Naive thymus-derived CD8-positive, alpha-beta T cell (primary cell): ENCODE measurements around the gene MRPL34. TPM values are rescaled to one million over a fixed set of nuclear protein-coding genes. Genes with fewer than 3 reads are reported as not detected.

Experiments
- ATAC-seq, 2 donors: fragments of 150-1000 bp; cut with Tn5 transposase in 1 of 2; sonication (Bioruptor Pico), chemical (Tn5 transposase) in 1 of 2; 1 replicate in 1 of 2; 2 replicates in 1 of 2; pipeline ENCODE4 v1.10.0; 2021; ENCODE audit warnings: mild to moderate bottlenecking in 2 of 2, moderate library complexity in 2 of 2
- POLR2A ChIA-PET: fragments of 350-600 bp; sonication (Branson Sonifier 250); formaldehyde crosslinking; loops from one replicate; lab custom pipeline; 2021; ENCODE audit warnings: antibody characterized with exemption; lab: Charles Lee
- DNase-seq, 10 donors: peaks; one replicate each; pipeline versions ENCODE4 v3.0.0 to v3.0.0-alpha.2; 2020 to 2022
- H3K27ac Mint-ChIP-seq, 10 donors: one replicate each; pipeline ENCODE4 v1.8.0; 2020 to 2022; ENCODE audit warnings: mild to moderate bottlenecking in 10 of 10, mixed read lengths in 10 of 10, moderate library complexity in 4 of 10, inconsistent platforms in 1 of 10
- H3K27me3 Mint-ChIP-seq, 5 donors: one replicate each; pipeline ENCODE4 v1.8.0; 2021 to 2022; ENCODE audit warnings: mixed read lengths in 5 of 5
- H3K36me3 Mint-ChIP-seq, 3 donors: one replicate each; pipeline ENCODE4 v1.8.0; 2020 to 2022; ENCODE audit warnings: mixed read lengths in 3 of 3, mild to moderate bottlenecking in 2 of 3, inconsistent platforms in 1 of 3
- H3K4me1 Mint-ChIP-seq, 4 donors: one replicate each; pipeline ENCODE4 v1.8.0; 2021 to 2022; ENCODE audit warnings: mixed read lengths in 4 of 4
- H3K4me3 Mint-ChIP-seq, 10 donors: one replicate each; pipeline ENCODE4 v1.8.0; 2020 to 2022; ENCODE audit warnings: mild to moderate bottlenecking in 10 of 10, mixed read lengths in 10 of 10, moderate library complexity in 6 of 10, inconsistent platforms in 1 of 10
- H3K9me3 Mint-ChIP-seq, 9 donors: one replicate each; pipeline ENCODE4 v1.8.0; 2020 to 2022; ENCODE audit warnings: mixed read lengths in 9 of 9, mild to moderate bottlenecking in 3 of 9, inconsistent platforms in 1 of 9, moderate library complexity in 1 of 9
- polyA plus RNA-seq, 3 donors: library from polyadenylated mRNA; unstranded; fragments of 300-500 nt; fragmentation: Illumina TruSeq; gene quantifications; one replicate each; pipeline ENCODE4 v1.2.3, GENCODE V29; 2021
- total RNA-seq, 8 experiments: library from RNA in 2 of 8; stranded (reverse) in 2 of 8; gene quantifications; one replicate each; pipeline ENCODE4 v1.2.3 and lab custom pipeline; 2021 to 2026

MRPL34 gene
- total and polyA plus RNA-seq, 5 experiments from 2014 or later: 69.3 to 221 (median 216) TPM

- no peaks in the 10 kb centered on the region for H3K9me3 Mint-ChIP-seq
- POLR2A ChIA-PET: interaction anchor here (0.6 to 1.8 kb wide), 5 partner anchors 8 to 1077 kb away, joined by 3 to 8 read pairs (median 3); partner anchors contain the start of genes ANO8, DDA1 and MRPL34
- ATAC-seq (no peak), DNase-seq (no peak)
- H3K4me3 Mint-ChIP-seq: no peak overlapping the region
- H3K36me3 Mint-ChIP-seq: peaks cover 0 to 17% (median 1%) of the 10 kb centered on the region in 3 donors
- H3K27me3 Mint-ChIP-seq: no peaks in the 10 kb centered on the region
- peaks cover 1 to 25% (median 14%) of the 10 kb centered on the region in 4 donors for H3K4me1 Mint-ChIP-seq
- peak overlapping the region in 1 of 10 donors; percentile 15 for H3K27ac Mint-ChIP-seq
Measured at GRCh38 chr19:17325133-17325532, 19.5 kb downstream of the MRPL34 start.

- H3K4me3 Mint-ChIP-seq: no peak overlapping the region
- DNase-seq (no peak), ATAC-seq (no peak)
- peak overlapping the region in 2 of 10 donors; percentile 18 to 29 for H3K27ac Mint-ChIP-seq
- POLR2A ChIA-PET: interaction anchor here (0.6 to 3.2 kb wide), 3 partner anchors 16 to 494 kb away, joined by 4 to 19 read pairs (median 4); partner anchors contain the start of genes DDA1 and MRPL34
- H3K9me3 Mint-ChIP-seq: no peaks in the 10 kb centered on the region
- H3K27me3 Mint-ChIP-seq: no peaks in the 10 kb centered on the region
- peaks cover 0 to 8% (median 0%) of the 10 kb centered on the region in 3 donors for H3K36me3 Mint-ChIP-seq
- H3K4me1 Mint-ChIP-seq: peaks cover 7 to 30% (median 19%) of the 10 kb centered on the region in 4 donors
Measured at GRCh38 chr19:17325881-17326594, 20.4 kb downstream of the MRPL34 start.

GRCh38 chr19:17326595-17326966, 20.9 kb downstream of the MRPL34 start:
- ATAC-seq (no peak), DNase-seq (no peak)
- peak overlapping the region in 6 of 10 donors; percentile 33 to 57 (median 45) for H3K4me3 Mint-ChIP-seq
- POLR2A ChIA-PET: interaction anchor here (0.6 to 3.2 kb wide), 5 partner anchors 13 to 493 kb away, joined by 3 to 19 read pairs (median 4); partner anchors contain the start of genes DDA1 and MRPL34
- H3K36me3 Mint-ChIP-seq: peaks cover 0 to 7% (median 0%) of the 10 kb centered on the region in 3 donors
- H3K9me3 Mint-ChIP-seq: no peaks in the 10 kb centered on the region
- H3K27ac Mint-ChIP-seq: peak overlapping the region in 4 of 10 donors; percentile 18 to 73 (median 29)
- H3K4me1 Mint-ChIP-seq: peaks cover 7 to 30% (median 19%) of the 10 kb centered on the region in 4 donors
- H3K27me3 Mint-ChIP-seq: no peaks in the 10 kb centered on the region

DNA sequence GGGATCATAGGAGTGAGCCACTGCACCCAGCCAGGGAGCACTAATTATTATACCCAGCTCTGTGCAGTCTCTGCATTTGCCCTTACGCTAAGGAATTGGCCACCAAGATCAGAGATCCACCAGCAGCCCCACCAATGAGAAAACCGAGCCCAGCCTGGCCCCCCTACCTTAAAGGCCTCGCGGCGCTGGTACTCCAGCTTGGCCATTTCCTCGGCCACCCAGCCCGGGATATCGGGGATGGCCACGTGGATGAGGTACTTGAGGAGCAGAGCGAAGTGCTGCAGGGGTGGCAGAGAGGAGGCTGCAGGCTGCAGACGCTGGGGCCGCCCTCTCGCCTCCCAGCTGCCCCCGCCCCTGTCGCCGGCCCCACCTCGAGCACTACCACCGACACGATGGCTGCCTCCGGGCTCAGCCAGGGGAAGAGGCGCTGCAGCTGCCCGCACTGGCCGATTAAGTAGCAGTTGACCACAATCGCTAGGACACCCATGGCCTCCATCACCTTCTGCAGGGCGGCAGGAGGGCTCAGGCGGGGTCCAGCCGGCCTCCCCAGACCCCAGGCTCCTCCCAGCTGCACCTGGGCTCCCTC, 21.5 kb downstream of the MRPL34 start:
- peak overlapping the region in 3 of 10 donors; percentile 29 to 73 (median 58) for H3K27ac Mint-ChIP-seq
- POLR2A ChIA-PET: interaction anchor here (0.6 to 3.2 kb wide), 7 partner anchors 13 to 493 kb away, joined by 3 to 19 read pairs (median 4); partner anchors contain the start of genes DDA1, MRPL34 and PGLS
- ATAC-seq (no peak), DNase-seq (no peak)
- peaks cover 7 to 28% (median 19%) of the 10 kb centered on the region in 4 donors for H3K4me1 Mint-ChIP-seq
- H3K9me3 Mint-ChIP-seq: no peaks in the 10 kb centered on the region
- H3K4me3 Mint-ChIP-seq: peak overlapping the region in 8 of 10 donors; percentile 12 to 87 (median 45)
- H3K36me3 Mint-ChIP-seq: peaks cover 0 to 6% (median 0%) of the 10 kb centered on the region in 3 donors
- H3K27me3 Mint-ChIP-seq: no peaks in the 10 kb centered on the region

GRCh38 chr19:17327654-17328516, 22.2 kb downstream of the MRPL34 start:
- DNase-seq (peak in 7 of 10 donors; percentile 40 to 80 (median 51)), ATAC-seq (peak; percentile 64 to 67)
- no peaks in the 10 kb centered on the region for H3K9me3 Mint-ChIP-seq
- peaks cover 6 to 27% (median 16%) of the 10 kb centered on the region in 4 donors for H3K4me1 Mint-ChIP-seq
- H3K36me3 Mint-ChIP-seq: no peaks in the 10 kb centered on the region
- H3K27me3 Mint-ChIP-seq: no peaks in the 10 kb centered on the region
- peak overlapping the region; percentile 67 to 87 (median 81) for H3K4me3 Mint-ChIP-seq
- H3K27ac Mint-ChIP-seq: peak overlapping the region in 7 of 10 donors; percentile 41 to 93 (median 81)
- POLR2A ChIA-PET: interaction anchor here (0.6 to 3.2 kb wide), 10 partner anchors 14 to 184 kb away, joined by 3 to 19 read pairs (median 5); partner anchors contain the start of genes ABHD8, DDA1, MRPL34 and PGLS

GRCh38 chr19:17328517-17329365, 23.1 kb downstream of the MRPL34 start:
- peak overlapping the region in 9 of 10 donors; percentile 30 to 87 (median 75) for H3K4me3 Mint-ChIP-seq

GRCh38 chr19:17329366-17330261, 23.9 kb downstream of the MRPL34 start:
- Mint-ChIP-seq H3K27me3 (no peaks in the 10 kb centered on the region), H3K9me3 (no peaks in the 10 kb centered on the region), H3K4me1 (peaks cover 9 to 37% (median 22%) of the 10 kb centered on the region in 4 donors), H3K27ac (peak overlapping the region in 6 of 10 donors; percentile 11 to 66 (median 52)), H3K36me3 (no peaks in the 10 kb centered on the region), H3K4me3 (peak overlapping the region; percentile 50 to 81 (median 68))
- ATAC-seq (no peak), DNase-seq (no peak)
- POLR2A ChIA-PET: interaction anchor here (0.7 to 2.9 kb wide), 9 partner anchors 9 to 255 kb away, joined by 3 to 12 read pairs (median 3); partner anchors contain the start of genes ABHD8, DDA1 and HAUS8

More at GRCh38 chr19:17328517-17329365, 23.1 kb downstream of the MRPL34 start:
- ATAC-seq: peak; percentile 53 to 59
- H3K36me3 Mint-ChIP-seq: no peaks in the 10 kb centered on the region
- peak in 7 of 10 donors; percentile 35 to 72 (median 49) for DNase-seq
- POLR2A ChIA-PET: interaction anchor here (0.6 to 3.2 kb wide), 10 partner anchors 19 to 254 kb away, joined by 3 to 19 read pairs (median 4); partner anchors contain the start of genes ABHD8, DDA1, HAUS8 and PGLS
- peaks cover 6 to 33% (median 16%) of the 10 kb centered on the region in 4 donors for H3K4me1 Mint-ChIP-seq
- no peaks in the 10 kb centered on the region for H3K27me3 Mint-ChIP-seq
- peak overlapping the region in 4 of 10 donors; percentile 27 to 67 (median 51) for H3K27ac Mint-ChIP-seq
- H3K9me3 Mint-ChIP-seq: no peaks in the 10 kb centered on the region

- no peak for DNase-seq
- H3K27ac Mint-ChIP-seq: peak overlapping the region in 4 of 10 donors; percentile 60 to 74 (median 70)
- no peak for ATAC-seq
- no peaks in the 10 kb centered on the region for H3K27me3 Mint-ChIP-seq
- POLR2A ChIA-PET: interaction anchor here (0.7 to 2.3 kb wide), 5 partner anchors 10 to 38 kb away, joined by 3 to 12 read pairs (median 3); partner anchors contain the start of genes ABHD8 and DDA1
- H3K4me3 Mint-ChIP-seq: peak overlapping the region in 9 of 10 donors; percentile 37 to 81 (median 58)
- peaks cover 11 to 44% (median 30%) of the 10 kb centered on the region in 4 donors for H3K4me1 Mint-ChIP-seq
- no peaks in the 10 kb centered on the region for H3K9me3 Mint-ChIP-seq
- no peaks in the 10 kb centered on the region for H3K36me3 Mint-ChIP-seq
Measured at GRCh38 chr19:17330262-17331044, 24.8 kb downstream of the MRPL34 start.

DNA sequence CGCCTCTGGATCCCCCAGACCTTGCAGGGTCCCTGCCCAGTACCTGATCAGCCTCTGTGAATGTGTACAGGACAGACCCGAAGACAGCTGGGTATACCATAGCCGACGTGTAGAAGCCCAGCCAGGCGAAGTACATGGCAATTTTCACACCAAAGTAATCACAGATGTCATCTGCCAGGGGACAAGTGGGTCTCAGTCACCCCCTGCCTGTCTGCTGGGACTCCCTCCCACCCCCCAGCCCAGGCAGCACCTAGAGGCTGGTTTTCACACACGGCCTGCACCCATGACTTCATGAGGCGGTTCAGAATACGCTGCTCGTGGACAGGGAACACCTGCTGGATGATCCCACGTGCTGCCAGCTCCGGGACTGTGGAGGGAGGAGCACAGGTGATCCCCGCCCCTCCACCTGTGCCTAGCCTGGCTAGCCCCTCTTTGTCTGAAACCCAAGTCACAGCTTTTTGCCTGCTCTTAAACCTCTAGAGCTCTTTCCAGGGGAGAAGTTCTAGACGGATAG, 25.4 kb downstream of the MRPL34 start:
- H3K4me1 Mint-ChIP-seq: peaks cover 11 to 50% (median 32%) of the 10 kb centered on the region in 4 donors
- no peaks in the 10 kb centered on the region for H3K36me3 Mint-ChIP-seq
- no peaks in the 10 kb centered on the region for H3K9me3 Mint-ChIP-seq
- ATAC-seq: no peak
- H3K27me3 Mint-ChIP-seq: no peaks in the 10 kb centered on the region
- peak overlapping the region in 4 of 10 donors; percentile 37 to 78 (median 68) for H3K4me3 Mint-ChIP-seq
- peak overlapping the region in 2 of 10 donors; percentile 22 to 60 for H3K27ac Mint-ChIP-seq
- POLR2A ChIA-PET: interaction anchor here (1.3 kb wide), 1 partner anchor 37 kb away, joined by 3 read pairs; no protein-coding TSS in a partner anchor
- no peak for DNase-seq
